CD4-positive, alpha-beta memory T cell (primary cell): ENCODE results near the gene IGF2. TPM values are rescaled to one million over a fixed set of nuclear protein-coding genes. Genes with fewer than 3 reads are reported as not detected.

Experiments used
- CTCF ChIA-PET: fragments of 350-600 bp; sonication (Branson Sonifier 250); formaldehyde crosslinking; loops from one replicate; lab custom pipeline; 2021; ENCODE audit warnings: inconsistent platforms; ENCODE audit not compliant: partially characterized antibody; lab: Charles Lee
- POLR2A ChIA-PET: fragments of 350-600 bp; sonication (Branson Sonifier 250); formaldehyde crosslinking; loops from one replicate; lab custom pipeline; 2021; ENCODE audit not compliant: partially characterized antibody; lab: Charles Lee
- DNase-seq, 5 donors: peaks; one replicate each; pipeline versions ENCODE4 v3.0.0 to v3.0.0-alpha.2; 2020 to 2022; ENCODE audit warnings: mixed read lengths in 1 of 5
- H3K27ac ChIP-seq: one replicate; pipeline ENCODE4 v1.7.0; 2013; ENCODE audit warnings: low read depth, low read length
- H3K27me3 ChIP-seq: 2 replicates; pipeline ENCODE4 v1.7.0; 2013; ENCODE audit warnings: mild to moderate bottlenecking, low read length, moderate library complexity; ENCODE audit not compliant: insufficient read depth
- H3K36me3 ChIP-seq: 2 replicates; pipeline ENCODE4 v1.7.0; 2013; ENCODE audit warnings: mild to moderate bottlenecking, low read length, moderate library complexity; ENCODE audit not compliant: insufficient read depth
- H3K4me1 ChIP-seq: 2 replicates; pipeline ENCODE4 v1.7.0; 2013; ENCODE audit warnings: mild to moderate bottlenecking, low read length, moderate library complexity; ENCODE audit not compliant: insufficient read depth
- H3K4me3 ChIP-seq, 2 donors: one replicate each; pipeline ENCODE4 v1.7.0; 2013; ENCODE audit warnings: low read length in 2 of 2, mild to moderate bottlenecking in 1 of 2
- H3K9me3 ChIP-seq, 2 donors: one replicate each; pipeline ENCODE4 v1.7.0; 2013; ENCODE audit warnings: low read length in 2 of 2, control low read depth in 1 of 2; ENCODE audit not compliant: control insufficient read depth in 1 of 2
- H3K27ac Mint-ChIP-seq, 7 donors: one replicate each; pipeline ENCODE4 v1.8.0; 2020 to 2021; ENCODE audit warnings: mixed read lengths in 7 of 7, mild to moderate bottlenecking in 6 of 7, inconsistent platforms in 3 of 7, moderate library complexity in 3 of 7
- H3K27me3 Mint-ChIP-seq, 2 donors: one replicate each; pipeline ENCODE4 v1.8.0; 2020 to 2021; ENCODE audit warnings: mixed read lengths in 2 of 2
- H3K36me3 Mint-ChIP-seq, 2 donors: one replicate each; pipeline ENCODE4 v1.8.0; 2020 to 2021; ENCODE audit warnings: mixed read lengths in 2 of 2, inconsistent platforms in 1 of 2, mild to moderate bottlenecking in 1 of 2
- H3K4me1 Mint-ChIP-seq, 4 donors: one replicate each; pipeline ENCODE4 v1.8.0; 2020 to 2021; ENCODE audit warnings: mixed read lengths in 4 of 4, mild to moderate bottlenecking in 1 of 4
- H3K4me3 Mint-ChIP-seq, 8 donors: one replicate each; pipeline ENCODE4 v1.8.0; 2020 to 2021; ENCODE audit warnings: mixed read lengths in 8 of 8, mild to moderate bottlenecking in 7 of 8, moderate library complexity in 6 of 8, inconsistent platforms in 3 of 8
- H3K9me3 Mint-ChIP-seq, 8 donors: one replicate each; pipeline ENCODE4 v1.8.0; 2020 to 2021; ENCODE audit warnings: mixed read lengths in 8 of 8, mild to moderate bottlenecking in 5 of 8, inconsistent platforms in 3 of 8, moderate library complexity in 1 of 8
- intact Hi-C: fragments of 100-400 bp; cut with micrococcal nuclease; formaldehyde crosslinking; loops from one replicate; pipeline ENCODE4 v1.15.1; 2023
- polyA plus RNA-seq, 2 donors: library from polyadenylated mRNA; unstranded; fragments of 300-500 nt; fragmentation: Illumina TruSeq; gene quantifications; one replicate each; pipeline ENCODE4 v1.2.3, GENCODE V29; 2021
- total RNA-seq, 2 experiments: library from RNA; stranded (reverse); gene quantifications; one replicate each; pipeline ENCODE4 v1.2.3, GENCODE V29; 2021

The IGF2 gene
- total and polyA plus RNA-seq, 4 experiments from 2014 or later: not detected

DNA sequence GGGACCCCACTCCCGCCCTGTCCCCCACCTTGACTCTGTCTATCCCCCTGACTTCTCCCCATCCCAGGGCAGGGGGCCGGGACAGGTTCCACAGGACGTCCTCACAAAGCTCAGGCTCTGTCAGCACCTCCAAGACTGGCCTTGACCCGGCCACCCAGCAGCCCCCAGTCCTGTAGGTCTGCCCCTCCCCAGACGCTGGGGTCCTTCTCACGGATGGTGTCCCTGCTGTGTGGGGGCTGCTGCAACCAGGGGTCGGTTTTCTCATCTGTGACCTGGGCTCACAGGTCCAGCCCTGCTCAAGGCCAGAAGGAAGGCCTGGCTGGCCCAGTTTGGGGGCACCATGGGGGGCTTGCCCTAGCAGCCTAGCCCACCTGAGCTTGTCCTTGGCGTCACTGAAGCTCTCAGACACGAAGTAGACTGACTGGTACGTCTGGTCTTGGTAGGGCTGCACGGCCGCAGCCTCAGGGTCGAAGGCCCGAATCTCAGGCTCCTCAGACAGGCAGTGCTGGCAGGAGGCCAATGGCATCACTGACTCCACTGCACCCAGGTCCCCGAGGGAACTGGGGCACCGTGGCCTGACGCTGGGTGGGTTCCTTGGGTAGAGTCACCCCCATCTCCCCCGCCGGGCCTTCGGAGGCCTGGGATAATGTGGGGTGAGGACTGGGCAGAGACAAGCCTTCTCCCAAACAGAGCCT is 25.8 kb upstream of the IGF2 start:
- H3K36me3 Mint-ChIP-seq: no peaks in the 10 kb centered on the region
- ChIA-PET POLR2A (no interaction called here), CTCF (interaction anchor here (1.0 to 2.1 kb wide), 4 partner anchors 9 to 256 kb away, joined by 4 to 7 read pairs (median 4); no protein-coding TSS in a partner anchor)
- H3K4me1 ChIP-seq: no peaks in the 10 kb centered on the region
- intact Hi-C loops: no loop called here
- no peak for DNase-seq
- no peaks in the 10 kb centered on the region for H3K9me3 ChIP-seq
- H3K27ac Mint-ChIP-seq: no peak overlapping the region
- H3K9me3 Mint-ChIP-seq: no peaks in the 10 kb centered on the region
- no peaks in the 10 kb centered on the region for H3K4me1 Mint-ChIP-seq
- no peak overlapping the region for H3K27ac ChIP-seq
- H3K36me3 ChIP-seq: no peaks in the 10 kb centered on the region
- no peak overlapping the region for H3K4me3 Mint-ChIP-seq
- no peak overlapping the region for H3K4me3 ChIP-seq
- peaks cover 2 to 3% of the 10 kb centered on the region in 2 donors for H3K27me3 Mint-ChIP-seq
- no peaks in the 10 kb centered on the region for H3K27me3 ChIP-seq

DNA sequence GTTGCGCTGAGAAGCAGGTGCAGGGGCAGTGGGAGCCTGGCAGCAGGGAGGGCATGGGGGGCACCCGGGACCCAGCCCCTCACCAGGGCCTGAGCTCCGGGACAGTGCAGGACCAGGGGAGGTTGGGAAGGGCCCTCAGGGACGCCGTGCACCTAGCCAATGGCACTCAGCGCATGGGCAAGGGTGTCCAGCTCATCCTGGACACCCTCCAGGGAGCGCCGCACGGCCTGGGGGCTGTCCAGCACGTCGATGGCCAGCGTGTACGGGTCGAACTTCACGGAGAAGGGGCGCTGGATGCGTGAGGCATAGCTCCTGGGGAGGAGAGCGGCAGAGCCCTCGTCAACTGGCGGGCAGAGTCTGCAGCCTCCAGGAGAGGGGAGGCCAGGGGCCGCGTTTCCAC is 24.9 kb upstream of the IGF2 start:
- no peak for DNase-seq
- no peak overlapping the region for H3K4me3 ChIP-seq
- Mint-ChIP-seq H3K4me1 (no peaks in the 10 kb centered on the region), H3K27me3 (peaks cover 3% of the 10 kb centered on the region in 2 donors), H3K27ac (no peak overlapping the region), H3K9me3 (no peaks in the 10 kb centered on the region), H3K36me3 (no peaks in the 10 kb centered on the region), H3K4me3 (no peak overlapping the region)
- no peaks in the 10 kb centered on the region for H3K4me1 ChIP-seq
- H3K27ac ChIP-seq: no peak overlapping the region
- ChIA-PET POLR2A (no interaction called here), CTCF (interaction anchor here (1.7 kb wide), 1 partner anchor 12 kb away, joined by 7 read pairs; no protein-coding TSS in a partner anchor)
- H3K36me3 ChIP-seq: no peaks in the 10 kb centered on the region
- H3K9me3 ChIP-seq: no peaks in the 10 kb centered on the region
- intact Hi-C loops: no loop called here
- no peaks in the 10 kb centered on the region for H3K27me3 ChIP-seq

DNA sequence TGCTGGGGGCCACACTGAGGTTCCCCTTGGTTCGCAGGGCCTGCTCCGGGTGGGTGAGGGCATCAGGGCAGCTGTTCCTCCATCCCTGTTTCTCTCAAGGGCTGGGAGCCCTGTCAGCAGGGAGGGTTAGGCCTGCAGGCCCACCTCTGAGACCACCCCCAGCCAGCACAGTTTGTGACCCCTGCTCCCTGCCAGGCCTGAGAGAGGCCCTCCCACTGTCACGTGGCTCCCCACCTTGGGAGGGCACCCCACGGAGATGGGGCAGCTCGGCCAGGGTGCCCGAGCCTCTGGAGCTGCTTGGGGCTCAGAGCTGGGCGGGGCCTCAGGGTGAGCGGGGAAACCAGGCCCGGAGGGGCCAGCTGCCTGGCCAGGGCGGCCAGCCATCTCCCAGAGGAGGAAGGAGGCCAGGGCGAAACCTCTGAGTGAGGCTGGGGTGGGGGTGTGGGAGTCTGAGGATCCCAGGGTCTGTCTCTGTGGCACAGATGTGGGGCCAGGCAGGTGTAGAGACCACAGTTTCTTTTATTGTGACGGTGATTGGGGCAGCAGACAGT is 24.3 kb upstream of the IGF2 start:
- POLR2A ChIA-PET: no interaction called here
- H3K36me3 ChIP-seq: no peaks in the 10 kb centered on the region
- Mint-ChIP-seq H3K4me1 (no peaks in the 10 kb centered on the region), H3K36me3 (no peaks in the 10 kb centered on the region), H3K9me3 (no peaks in the 10 kb centered on the region), H3K27me3 (peaks cover 3% of the 10 kb centered on the region in 2 donors), H3K27ac (no peak overlapping the region), H3K4me3 (no peak overlapping the region)
- H3K9me3 ChIP-seq: no peaks in the 10 kb centered on the region
- CTCF ChIA-PET: interaction anchor here (0.8 to 1.7 kb wide), 2 partner anchors 12 to 141 kb away, joined by 3 to 7 read pairs; no protein-coding TSS in a partner anchor
- no peaks in the 10 kb centered on the region for H3K27me3 ChIP-seq
- H3K27ac ChIP-seq: no peak overlapping the region
- no peak for DNase-seq
- no peaks in the 10 kb centered on the region for H3K4me1 ChIP-seq
- H3K4me3 ChIP-seq: no peak overlapping the region
- intact Hi-C loops: no loop called here

DNA sequence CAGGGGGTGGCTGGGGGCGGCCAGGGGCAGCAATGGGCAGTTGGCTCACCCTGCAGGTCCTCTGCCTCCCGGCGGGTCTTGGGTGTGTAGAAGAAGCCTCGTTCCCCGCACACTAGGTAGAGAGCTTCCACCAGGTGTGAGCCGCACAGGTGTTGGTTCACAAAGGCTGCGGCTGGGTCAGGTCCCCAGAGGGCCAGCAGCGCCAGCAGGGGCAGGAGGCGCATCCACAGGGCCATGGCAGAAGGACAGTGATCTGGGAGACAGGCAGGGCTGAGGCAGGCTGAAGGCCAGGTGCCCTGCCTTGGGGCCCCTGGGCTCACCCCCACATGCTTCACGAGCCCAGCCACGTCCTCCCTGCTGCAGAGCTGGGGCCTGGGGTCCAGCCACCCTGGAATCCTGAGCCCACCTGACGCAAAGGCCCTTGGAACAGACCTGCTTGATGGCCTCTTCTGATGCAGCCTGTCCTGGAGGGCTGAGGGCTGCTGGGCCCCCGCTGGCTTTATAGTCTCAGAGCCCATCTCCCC is 21.6 kb upstream of the IGF2 start, which contains the start of gene INS:
INS (minus strand) TSS at position 474 of the 524 bp plus-strand sequence; CDS start at position 236, 238 bp downstream.
- Histone ChIP-seq H3K27ac (no peak within 1 kb of the TSS), H3K4me3 (no peak within 1 kb of the TSS), H3K4me1 (no peaks in the 10 kb centered on the region), H3K36me3 (no peaks in the 10 kb centered on the region), H3K27me3 (no peaks in the 10 kb centered on the region), H3K9me3 (no peaks in the 10 kb centered on the region)
- Mint-ChIP-seq H3K27ac (no peak within 1 kb of the TSS), H3K4me1 (no peaks in the 10 kb centered on the region), H3K9me3 (no peaks in the 10 kb centered on the region), H3K36me3 (no peaks in the 10 kb centered on the region), H3K4me3 (no peak within 1 kb of the TSS), H3K27me3 (peaks cover 0 to 3% of the 10 kb centered on the region in 2 donors)
- ChIA-PET POLR2A (no interaction called here), CTCF (interaction anchor here (0.6 to 1.2 kb wide), 2 partner anchors 10 to 84 kb away, joined by 3 to 4 read pairs; no protein-coding TSS in a partner anchor)
- DNase-seq: no peak
- intact Hi-C loops: no loop called here

DNA sequence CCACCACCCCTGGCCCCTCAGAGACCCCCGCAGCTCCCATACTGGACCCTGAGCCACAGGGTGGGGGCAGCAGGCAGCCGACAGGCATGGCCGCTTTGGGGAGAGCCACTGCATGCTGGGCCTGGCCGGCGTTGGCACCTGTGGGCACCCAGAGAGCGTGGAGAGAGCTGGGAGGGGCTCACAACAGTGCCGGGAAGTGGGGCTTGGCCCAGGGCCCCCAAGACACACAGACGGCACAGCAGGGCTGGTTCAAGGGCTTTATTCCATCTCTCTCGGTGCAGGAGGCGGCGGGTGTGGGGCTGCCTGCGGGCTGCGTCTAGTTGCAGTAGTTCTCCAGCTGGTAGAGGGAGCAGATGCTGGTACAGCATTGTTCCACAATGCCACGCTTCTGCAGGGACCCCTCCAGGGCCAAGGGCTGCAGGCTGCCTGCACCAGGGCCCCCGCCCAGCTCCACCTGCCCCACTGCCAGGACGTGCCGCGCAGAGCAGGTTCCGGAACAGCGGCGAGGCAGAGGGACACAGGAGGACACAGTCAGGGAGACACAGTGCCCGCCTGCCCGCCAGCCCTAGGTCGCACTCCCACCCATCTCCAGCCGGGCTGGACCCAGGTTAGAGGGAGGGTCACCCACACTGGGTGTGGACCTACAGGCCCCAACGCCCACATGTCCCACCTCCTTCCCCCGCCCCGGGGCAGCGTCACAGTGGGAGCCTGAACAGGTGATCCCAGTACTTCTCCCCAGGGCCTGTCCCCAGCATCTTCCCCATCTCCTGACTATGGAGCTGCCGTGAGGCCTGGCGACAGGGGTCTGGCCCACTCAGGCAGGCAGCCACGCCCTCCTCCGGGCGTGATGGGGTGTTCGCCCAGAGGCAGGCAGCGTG is 20.6 kb upstream of the IGF2 start:
- Mint-ChIP-seq H3K4me1 (no peaks in the 10 kb centered on the region), H3K9me3 (no peaks in the 10 kb centered on the region), H3K36me3 (no peaks in the 10 kb centered on the region), H3K27me3 (peaks cover 0 to 3% of the 10 kb centered on the region in 2 donors), H3K4me3 (no peak overlapping the region), H3K27ac (no peak overlapping the region)
- H3K27ac ChIP-seq: no peak overlapping the region
- H3K27me3 ChIP-seq: no peaks in the 10 kb centered on the region
- no peak for DNase-seq
- ChIA-PET POLR2A (no interaction called here), CTCF (interaction anchor here (1.2 to 2.3 kb wide), 2 partner anchors 9 to 124 kb away, joined by 4 to 5 read pairs; no protein-coding TSS in a partner anchor)
- no peaks in the 10 kb centered on the region for H3K36me3 ChIP-seq
- no peak overlapping the region for H3K4me3 ChIP-seq
- no peaks in the 10 kb centered on the region for H3K4me1 ChIP-seq
- intact Hi-C loops: no loop called here
- H3K9me3 ChIP-seq: no peaks in the 10 kb centered on the region

DNA sequence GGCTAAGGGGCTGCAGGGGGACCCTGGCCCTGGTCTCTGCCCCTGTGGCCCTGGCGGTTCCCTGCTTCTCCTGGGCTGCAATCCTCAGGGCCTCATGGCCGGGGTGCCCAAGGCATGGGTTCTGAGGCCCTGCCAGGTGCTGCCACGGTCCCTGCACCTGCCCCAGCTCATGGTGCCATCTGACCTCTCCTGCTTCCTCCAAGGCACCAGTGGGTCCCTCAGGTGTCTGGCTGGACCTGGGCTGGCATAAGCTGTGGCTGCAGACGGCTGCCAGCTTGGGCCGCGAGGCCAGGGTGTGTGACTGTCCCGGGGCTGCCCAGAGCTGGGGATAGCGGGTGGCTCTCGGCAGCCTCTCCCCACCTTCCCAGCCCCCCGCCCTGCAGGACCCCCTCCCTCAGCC is 19.8 kb upstream of the IGF2 start:
- Histone ChIP-seq H3K9me3 (no peaks in the 10 kb centered on the region), H3K36me3 (no peaks in the 10 kb centered on the region), H3K4me3 (no peak overlapping the region), H3K4me1 (no peaks in the 10 kb centered on the region), H3K27me3 (no peaks in the 10 kb centered on the region), H3K27ac (no peak overlapping the region)
- Mint-ChIP-seq H3K27me3 (peaks cover 0 to 1% of the 10 kb centered on the region in 2 donors), H3K9me3 (no peaks in the 10 kb centered on the region), H3K4me1 (no peaks in the 10 kb centered on the region), H3K27ac (no peak overlapping the region), H3K4me3 (no peak overlapping the region), H3K36me3 (no peaks in the 10 kb centered on the region)
- intact Hi-C loops: no loop called here
- DNase-seq: no peak
- POLR2A ChIA-PET: no interaction called here
- CTCF ChIA-PET: interaction anchor here (1.5 to 2.3 kb wide), 2 partner anchors 10 to 123 kb away, joined by 5 to 6 read pairs; no protein-coding TSS in a partner anchor
